Activated B cell treated with CpG ODN at 0.5 μM for 24 hours (primary cell): Measurements from ENCODE around the gene NBPF12. TPM values are rescaled to one million over a fixed set of nuclear protein-coding genes. Genes with fewer than 3 reads are reported as not detected.
A peak's percentile ranks its signal among the peaks of the same experiment; 100 is the strongest.
"Not testable (repeated sequence)": the region's sequence is repeated elsewhere in the genome, so short reads cannot be mapped to it uniquely, and the experiment has no call there.

Experiments
- ATAC-seq: fragments of 200-7000 bp; cut with Tn5 transposase; one replicate; pipeline ENCODE4 v1.10.0; 2021; ENCODE audit warnings: low read depth, mild to moderate bottlenecking, moderate library complexity
- CTCF ChIA-PET: fragments of 350-600 bp; sonication (Branson Sonifier 250); formaldehyde crosslinking; loops from one replicate; lab custom pipeline; 2021; ENCODE audit warnings: antibody characterized with exemption; lab: Charles Lee
- POLR2A ChIA-PET: fragments of 350-600 bp; sonication (Branson Sonifier 250); formaldehyde crosslinking; loops from one replicate; lab custom pipeline; 2021; ENCODE audit warnings: antibody characterized with exemption; lab: Charles Lee
- DNase-seq: peaks from one replicate; pipeline ENCODE4 v3.0.0; 2022
- H3K27ac Mint-ChIP-seq: one replicate; pipeline ENCODE4 v1.8.0; 2020; ENCODE audit warnings: mixed read lengths
- H3K27me3 Mint-ChIP-seq: one replicate; pipeline ENCODE4 v1.8.0; 2021; ENCODE audit warnings: mixed read lengths
- H3K36me3 Mint-ChIP-seq: one replicate; pipeline ENCODE4 v1.8.0; 2021; ENCODE audit warnings: low read depth, mixed read lengths
- H3K4me1 Mint-ChIP-seq: one replicate; pipeline ENCODE4 v1.8.0; 2021; ENCODE audit warnings: mixed read lengths
- H3K4me3 Mint-ChIP-seq: one replicate; pipeline ENCODE4 v1.8.0; 2020; ENCODE audit warnings: mild to moderate bottlenecking, mixed read lengths
- H3K9me3 Mint-ChIP-seq: one replicate; pipeline ENCODE4 v1.8.0; 2020; ENCODE audit warnings: mixed read lengths
- intact Hi-C: fragments of 100-400 bp; cut with micrococcal nuclease; formaldehyde crosslinking; loops from one replicate; pipeline ENCODE4 v1.15.1; 2024
- total RNA-seq: library from RNA; stranded (reverse); gene quantifications from 2 replicates; pipeline ENCODE4 v1.2.3, GENCODE V29; 2022

The NBPF12 gene
- 21.4 and 25.7 TPM in 2 replicates for total RNA-seq

DNA sequence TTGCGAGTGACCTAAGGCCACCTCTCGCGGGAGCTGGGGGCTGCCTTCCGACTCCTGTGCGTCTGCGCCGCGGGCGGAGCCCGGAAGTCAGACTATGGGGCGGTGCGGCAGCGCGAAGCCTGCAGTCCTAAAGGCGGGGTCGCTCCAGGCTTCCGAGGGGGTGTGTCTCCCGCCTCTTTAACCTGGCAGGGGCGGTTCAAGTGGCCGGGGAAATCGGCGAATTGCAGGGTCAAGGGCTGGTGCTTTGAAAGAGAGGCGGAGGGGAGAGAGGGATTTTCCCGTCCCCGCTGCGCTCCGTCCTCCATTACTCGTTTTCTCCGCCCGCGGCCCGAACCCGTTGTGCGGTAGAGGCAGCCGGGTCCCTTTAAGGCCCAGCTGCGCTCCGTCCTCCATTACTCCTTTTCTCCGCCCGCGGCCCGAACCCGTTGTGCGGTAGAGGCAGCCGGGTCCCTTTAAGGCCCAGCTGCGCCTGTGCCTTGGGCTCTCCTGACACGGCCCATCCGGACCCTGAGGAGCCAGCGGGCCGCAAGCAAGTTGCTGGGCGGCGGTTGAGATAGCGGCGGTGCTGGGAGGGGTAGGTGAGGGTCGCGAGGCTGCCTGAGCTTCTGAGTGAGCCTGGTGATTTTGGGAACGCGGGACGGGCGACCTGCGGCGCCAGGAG is at the start of gene NBPF12:
NBPF12 (plus strand) TSS at position 83 of the 661 bp plus-strand sequence. CDS start 21,820 bp downstream, outside the sequence.
- DNase-seq (peak; percentile 81), ATAC-seq (peak; percentile 84)
- intact Hi-C loops, H3K36me3 Mint-ChIP-seq, H3K9me3 Mint-ChIP-seq, H3K27me3 Mint-ChIP-seq, CTCF ChIA-PET: not testable (repeated sequence)
- peak within 1 kb of the TSS; percentile 97 for H3K27ac Mint-ChIP-seq
- H3K4me1 Mint-ChIP-seq = peaks cover 17% of the 10 kb centered on the region
- POLR2A ChIA-PET = interaction anchor here (1.9 kb wide), 1 partner anchor 146 kb away, joined by 6 read pairs; no protein-coding TSS in a partner anchor
- H3K4me3 Mint-ChIP-seq = peak within 1 kb of the TSS; percentile 93

DNA sequence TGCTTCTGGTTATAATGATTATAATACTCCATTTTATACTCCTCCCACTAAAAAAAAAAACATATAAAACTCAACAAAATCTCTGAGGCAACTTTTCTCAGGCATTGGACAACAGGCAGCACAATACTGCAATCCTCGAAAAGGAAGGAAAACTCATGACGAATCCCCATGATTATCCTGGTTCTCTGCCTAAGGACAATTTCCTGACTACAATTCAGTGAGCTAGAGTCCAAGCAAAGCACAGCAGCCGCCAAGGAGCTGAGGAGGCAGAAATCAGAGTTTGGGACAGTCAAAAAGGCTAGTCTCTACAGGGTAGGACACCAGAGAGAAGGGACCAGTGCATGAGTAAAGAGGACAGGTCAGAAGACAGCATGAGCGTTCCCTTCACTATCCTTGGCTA is 46.8 kb upstream of the NBPF12 start:
- H3K4me1 Mint-ChIP-seq, H3K9me3 Mint-ChIP-seq, POLR2A ChIA-PET, DNase-seq, H3K27me3 Mint-ChIP-seq, H3K4me3 Mint-ChIP-seq, CTCF ChIA-PET, H3K36me3 Mint-ChIP-seq, intact Hi-C loops, ATAC-seq, H3K27ac Mint-ChIP-seq: not testable (repeated sequence)

DNA sequence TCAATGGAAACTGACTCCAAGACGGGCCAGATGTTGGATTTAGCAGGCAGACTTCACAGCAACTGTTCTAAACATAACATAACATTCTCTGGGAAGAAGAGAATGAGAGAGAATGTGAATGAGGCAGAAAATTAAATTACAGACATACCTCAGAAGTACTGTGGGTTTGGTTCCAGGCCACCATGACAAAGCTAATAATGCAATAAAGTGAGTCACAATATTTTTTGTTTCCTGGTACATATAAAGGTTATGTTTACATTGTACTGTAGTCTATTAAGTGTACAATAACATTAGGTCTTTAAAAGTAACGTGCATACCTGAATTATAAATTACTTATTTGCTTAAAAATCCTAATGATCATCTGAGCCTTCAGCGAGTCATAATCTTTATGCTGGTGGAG is 45.8 kb upstream of the NBPF12 start:
- intact Hi-C loops, H3K9me3 Mint-ChIP-seq, H3K36me3 Mint-ChIP-seq, ATAC-seq, H3K27ac Mint-ChIP-seq, H3K4me3 Mint-ChIP-seq, DNase-seq, H3K4me1 Mint-ChIP-seq, H3K27me3 Mint-ChIP-seq, POLR2A ChIA-PET, CTCF ChIA-PET: not testable (repeated sequence)

GRCh38 chr1:146907565-146908261 is 30.4 kb upstream of the NBPF12 start:
- H3K27ac Mint-ChIP-seq, ATAC-seq, H3K4me3 Mint-ChIP-seq, H3K27me3 Mint-ChIP-seq, intact Hi-C loops, CTCF ChIA-PET, DNase-seq, POLR2A ChIA-PET, H3K4me1 Mint-ChIP-seq, H3K36me3 Mint-ChIP-seq, H3K9me3 Mint-ChIP-seq: not testable (repeated sequence)

- H3K4me3 Mint-ChIP-seq, ATAC-seq, H3K36me3 Mint-ChIP-seq, CTCF ChIA-PET, H3K9me3 Mint-ChIP-seq, H3K4me1 Mint-ChIP-seq, POLR2A ChIA-PET, DNase-seq, H3K27me3 Mint-ChIP-seq, intact Hi-C loops, H3K27ac Mint-ChIP-seq: not testable (repeated sequence)
Observed at GRCh38 chr1:146912975-146913374, 25.1 kb upstream of the NBPF12 start.

- POLR2A ChIA-PET, H3K27me3 Mint-ChIP-seq, H3K9me3 Mint-ChIP-seq, CTCF ChIA-PET, H3K27ac Mint-ChIP-seq, H3K4me1 Mint-ChIP-seq, DNase-seq, H3K36me3 Mint-ChIP-seq, ATAC-seq, intact Hi-C loops, H3K4me3 Mint-ChIP-seq: not testable (repeated sequence)
Observed at GRCh38 chr1:146920811-146921210, 17.3 kb upstream of the NBPF12 start.

DNA sequence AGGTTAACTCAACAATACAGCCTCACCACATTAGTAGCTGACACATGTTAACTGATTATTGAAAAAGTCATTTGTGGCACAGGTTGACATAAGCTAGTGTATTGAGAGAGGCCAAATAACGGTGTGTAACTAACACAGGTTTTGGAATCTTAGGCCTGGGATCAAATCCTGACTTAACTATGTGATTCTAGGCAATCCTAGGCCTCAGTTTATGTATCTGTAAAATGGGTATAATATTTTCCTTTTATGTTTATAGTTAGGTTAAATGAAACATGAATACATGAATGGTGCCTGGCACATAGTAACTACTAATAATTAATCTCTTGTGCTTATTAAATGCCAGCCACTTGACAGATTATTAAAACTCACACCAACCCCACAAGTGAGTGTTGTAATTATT is 15.5 kb upstream of the NBPF12 start:
- ATAC-seq, H3K27ac Mint-ChIP-seq, H3K4me3 Mint-ChIP-seq, H3K36me3 Mint-ChIP-seq, H3K9me3 Mint-ChIP-seq, intact Hi-C loops, DNase-seq, H3K27me3 Mint-ChIP-seq, CTCF ChIA-PET, POLR2A ChIA-PET, H3K4me1 Mint-ChIP-seq: not testable (repeated sequence)

GRCh38 chr1:146924106-146924505 is 14.0 kb upstream of the NBPF12 start:
- CTCF ChIA-PET, H3K36me3 Mint-ChIP-seq, H3K27me3 Mint-ChIP-seq, H3K9me3 Mint-ChIP-seq, ATAC-seq, H3K4me1 Mint-ChIP-seq, H3K27ac Mint-ChIP-seq, DNase-seq, intact Hi-C loops, H3K4me3 Mint-ChIP-seq, POLR2A ChIA-PET: not testable (repeated sequence)

DNA sequence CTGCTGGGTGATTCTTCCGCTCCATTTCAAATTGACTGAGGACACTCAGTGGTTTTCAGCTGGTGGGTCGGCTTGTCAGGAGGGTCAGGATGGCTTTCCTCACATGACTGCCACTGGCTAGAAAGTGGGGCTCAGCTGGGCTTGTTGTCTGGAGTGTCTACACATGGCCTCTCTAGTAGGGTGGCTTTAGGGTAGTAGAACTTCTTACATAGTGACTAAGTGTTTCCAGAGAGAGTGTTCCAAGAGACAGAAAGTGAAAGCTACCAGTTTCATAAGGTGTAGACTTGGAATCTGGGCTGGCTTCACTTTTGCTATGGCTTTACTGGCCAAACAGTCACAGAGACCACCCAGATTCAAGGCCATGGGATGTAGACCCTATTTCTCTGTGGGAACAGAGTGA is 11.7 kb upstream of the NBPF12 start:
- H3K4me3 Mint-ChIP-seq, CTCF ChIA-PET, H3K9me3 Mint-ChIP-seq, H3K36me3 Mint-ChIP-seq, intact Hi-C loops, DNase-seq, H3K4me1 Mint-ChIP-seq, H3K27me3 Mint-ChIP-seq, H3K27ac Mint-ChIP-seq, POLR2A ChIA-PET, ATAC-seq: not testable (repeated sequence)

DNA sequence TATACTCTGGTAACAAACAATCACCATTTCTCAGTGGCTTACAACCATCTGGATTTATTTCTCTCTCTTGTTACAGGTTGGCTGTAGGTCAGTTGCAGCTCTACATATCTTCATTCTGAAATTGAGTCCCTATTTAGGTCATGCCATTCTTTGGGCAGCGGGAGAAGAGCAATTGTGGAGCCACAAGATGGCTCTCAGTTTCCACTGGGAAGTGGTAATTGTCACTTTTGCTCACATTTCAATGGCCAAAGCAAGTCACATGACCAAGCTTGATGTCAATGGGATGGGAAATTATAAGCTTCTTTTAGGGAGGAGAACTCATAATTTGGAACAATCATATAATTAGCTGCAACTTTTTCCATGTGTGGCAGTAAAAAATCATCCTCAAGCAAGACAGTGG is 7.9 kb upstream of the NBPF12 start:
- H3K4me1 Mint-ChIP-seq, DNase-seq, H3K27ac Mint-ChIP-seq: not testable (repeated sequence)

DNA sequence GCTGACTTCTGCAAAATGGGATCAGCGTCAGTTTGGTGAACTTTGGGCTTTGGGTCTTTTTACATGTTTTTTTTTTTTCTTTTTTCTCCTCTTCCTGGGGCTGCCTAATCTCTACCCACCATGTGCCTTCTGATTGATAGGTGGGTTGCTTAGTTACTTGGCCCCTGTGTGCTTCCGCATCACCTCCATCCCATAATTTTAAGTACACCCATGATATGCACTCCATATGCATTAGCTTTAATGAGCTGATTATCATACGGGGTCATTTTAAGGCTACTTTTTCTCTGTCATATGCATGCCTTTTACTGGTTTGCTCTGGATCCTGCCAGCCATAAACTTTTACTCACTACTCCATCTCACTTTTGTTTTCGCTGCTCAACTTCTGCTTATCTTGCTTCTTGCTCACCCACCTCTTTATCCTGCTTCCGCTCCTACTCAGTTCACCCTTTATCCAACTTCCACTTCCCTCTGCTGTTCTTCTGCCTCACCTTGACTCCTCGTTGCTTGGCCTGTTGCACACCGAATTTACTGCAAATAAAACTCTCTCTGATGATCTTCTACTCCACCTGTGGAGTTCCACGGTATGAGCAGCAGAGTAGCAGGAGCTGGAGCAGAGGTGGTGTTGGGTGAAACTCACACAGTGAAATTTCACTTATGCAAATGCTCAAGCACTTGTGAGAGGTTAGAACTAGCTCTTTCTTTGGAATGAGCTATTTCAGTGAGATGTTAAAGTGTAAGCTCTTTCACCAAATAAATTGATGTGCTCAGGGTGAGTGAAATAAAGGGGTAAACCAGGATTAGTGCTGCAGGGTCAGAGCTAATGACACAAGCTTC is 3.5 kb upstream of the NBPF12 start:
- peaks cover 13% of the 10 kb centered on the region for H3K4me1 Mint-ChIP-seq
- H3K36me3 Mint-ChIP-seq, POLR2A ChIA-PET, H3K9me3 Mint-ChIP-seq, DNase-seq, intact Hi-C loops, H3K27me3 Mint-ChIP-seq, CTCF ChIA-PET: not testable (repeated sequence)
- peak; percentile 30 for ATAC-seq
- H3K27ac Mint-ChIP-seq = peak overlapping the region; percentile 70
- peak overlapping the region; percentile 75 for H3K4me3 Mint-ChIP-seq

More for the DNA sequence above, 7.9 kb upstream of the NBPF12 start:
- CTCF ChIA-PET, H3K9me3 Mint-ChIP-seq, H3K27me3 Mint-ChIP-seq, intact Hi-C loops, H3K36me3 Mint-ChIP-seq, POLR2A ChIA-PET, ATAC-seq, H3K4me3 Mint-ChIP-seq: not testable (repeated sequence)
